ENCODE data around the gene SPTBN1. TPM values are rescaled to one million over a fixed set of nuclear protein-coding genes. Genes with fewer than 3 reads are reported as not detected.

SPTBN1 gene
- total and polyA plus RNA-seq, 2 of the 13 experiments (the other 11 are each of a cell fraction or from before 2014, with no cell fraction given) = 123 to 299 TPM

- TF ChIP-seq, protein P1, sequence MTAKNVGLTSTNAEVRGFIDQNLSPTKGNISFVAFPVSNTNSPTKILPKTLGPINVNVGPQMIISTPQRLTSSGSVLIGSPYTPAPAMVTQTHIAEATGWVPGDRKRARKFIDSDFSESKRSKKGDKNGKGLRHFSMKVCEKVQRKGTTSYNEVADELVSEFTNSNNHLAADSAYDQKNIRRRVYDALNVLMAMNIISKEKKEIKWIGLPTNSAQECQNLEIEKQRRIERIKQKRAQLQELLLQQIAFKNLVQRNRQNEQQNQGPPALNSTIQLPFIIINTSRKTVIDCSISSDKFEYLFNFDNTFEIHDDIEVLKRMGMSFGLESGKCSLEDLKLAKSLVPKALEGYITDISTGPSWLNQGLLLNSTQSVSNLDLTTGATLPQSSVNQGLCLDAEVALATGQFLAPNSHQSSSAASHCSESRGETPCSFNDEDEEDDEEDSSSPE (CRISPR knock-in tag; IDR thresholded peaks at IDR 0.05) = no peak
- TF ChIP-seq ATM (IDR thresholded peaks at IDR 0.05; ENCODE audit: borderline replicate concordance) (no peak), FOXM1 (CRISPR knock-in tag; IDR thresholded peaks at IDR 0.05) (no peak), NCOR1 (IDR thresholded peaks at IDR 0.05; ENCODE audit: borderline replicate concordance, low read length) (no peak), ZFP36 (IDR thresholded peaks at IDR 0.05; ENCODE audit: borderline replicate concordance, low read depth, low read length, partially characterized antibody) (no peak), NFATC3 (CRISPR knock-in tag; IDR thresholded peaks at IDR 0.05) (no peak), ZNF773 (CRISPR knock-in tag; IDR thresholded peaks at IDR 0.05; ENCODE audit: borderline replicate concordance) (no peak), POLR2A (IDR thresholded peaks at IDR 0.05; ENCODE audit: insufficient read depth in 1 of 2, low read depth in 2 of 2, low read length in 2 of 2) (no peak), TRAFD1 (CRISPR knock-in tag; IDR thresholded peaks at IDR 0.05; ENCODE audit: borderline replicate concordance) (no peak), ATRX (CRISPR knock-in tag; IDR thresholded peaks at IDR 0.05; ENCODE audit: borderline replicate concordance) (no peak), ZNF354B (CRISPR knock-in tag; IDR thresholded peaks at IDR 0.05) (no peak), ZNF512B (CRISPR knock-in tag; IDR thresholded peaks at IDR 0.05; ENCODE audit: borderline replicate concordance) (no peak), ZNF263 (CRISPR knock-in tag; IDR thresholded peaks at IDR 0.05) (no peak), ZNF317 (CRISPR knock-in tag; IDR thresholded peaks at IDR 0.05) (no peak), IRF9 (CRISPR knock-in tag; IDR thresholded peaks at IDR 0.05; ENCODE audit: borderline replicate concordance) (no peak), ZNF709 (CRISPR knock-in tag; IDR thresholded peaks at IDR 0.05) (no peak)
- TF ChIP-seq, protein P2, sequence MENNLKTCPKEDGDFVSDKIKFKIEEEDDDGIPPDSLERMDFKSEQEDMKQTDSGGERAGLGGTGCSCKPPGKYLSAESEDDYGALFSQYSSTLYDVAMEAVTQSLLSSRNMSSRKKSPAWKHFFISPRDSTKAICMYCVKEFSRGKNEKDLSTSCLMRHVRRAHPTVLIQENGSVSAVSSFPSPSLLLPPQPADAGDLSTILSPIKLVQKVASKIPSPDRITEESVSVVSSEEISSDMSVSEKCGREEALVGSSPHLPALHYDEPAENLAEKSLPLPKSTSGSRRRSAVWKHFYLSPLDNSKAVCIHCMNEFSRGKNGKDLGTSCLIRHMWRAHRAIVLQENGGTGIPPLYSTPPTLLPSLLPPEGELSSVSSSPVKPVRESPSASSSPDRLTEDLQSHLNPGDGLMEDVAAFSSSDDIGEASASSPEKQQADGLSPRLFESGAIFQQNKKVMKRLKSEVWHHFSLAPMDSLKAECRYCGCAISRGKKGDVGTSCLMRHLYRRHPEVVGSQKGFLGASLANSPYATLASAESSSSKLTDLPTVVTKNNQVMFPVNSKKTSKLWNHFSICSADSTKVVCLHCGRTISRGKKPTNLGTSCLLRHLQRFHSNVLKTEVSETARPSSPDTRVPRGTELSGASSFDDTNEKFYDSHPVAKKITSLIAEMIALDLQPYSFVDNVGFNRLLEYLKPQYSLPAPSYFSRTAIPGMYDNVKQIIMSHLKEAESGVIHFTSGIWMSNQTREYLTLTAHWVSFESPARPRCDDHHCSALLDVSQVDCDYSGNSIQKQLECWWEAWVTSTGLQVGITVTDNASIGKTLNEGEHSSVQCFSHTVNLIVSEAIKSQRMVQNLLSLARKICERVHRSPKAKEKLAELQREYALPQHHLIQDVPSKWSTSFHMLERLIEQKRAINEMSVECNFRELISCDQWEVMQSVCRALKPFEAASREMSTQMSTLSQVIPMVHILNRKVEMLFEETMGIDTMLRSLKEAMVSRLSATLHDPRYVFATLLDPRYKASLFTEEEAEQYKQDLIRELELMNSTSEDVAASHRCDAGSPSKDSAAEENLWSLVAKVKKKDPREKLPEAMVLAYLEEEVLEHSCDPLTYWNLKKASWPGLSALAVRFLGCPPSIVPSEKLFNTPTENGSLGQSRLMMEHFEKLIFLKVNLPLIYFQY (CRISPR knock-in tag; IDR thresholded peaks at IDR 0.05; ENCODE audit: borderline replicate concordance) = no peak
- TF ChIP-seq, protein P3, sequence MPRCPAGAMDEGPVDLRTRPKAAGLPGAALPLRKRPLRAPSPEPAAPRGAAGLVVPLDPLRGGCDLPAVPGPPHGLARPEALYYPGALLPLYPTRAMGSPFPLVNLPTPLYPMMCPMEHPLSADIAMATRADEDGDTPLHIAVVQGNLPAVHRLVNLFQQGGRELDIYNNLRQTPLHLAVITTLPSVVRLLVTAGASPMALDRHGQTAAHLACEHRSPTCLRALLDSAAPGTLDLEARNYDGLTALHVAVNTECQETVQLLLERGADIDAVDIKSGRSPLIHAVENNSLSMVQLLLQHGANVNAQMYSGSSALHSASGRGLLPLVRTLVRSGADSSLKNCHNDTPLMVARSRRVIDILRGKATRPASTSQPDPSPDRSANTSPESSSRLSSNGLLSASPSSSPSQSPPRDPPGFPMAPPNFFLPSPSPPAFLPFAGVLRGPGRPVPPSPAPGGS (CRISPR knock-in tag; IDR thresholded peaks at IDR 0.05) = no peak
Observed at GRCh38 chr2:54575379-54575888, 119.3 kb downstream of the SPTBN1 start (continued).
